HUES48 (cell line): ENCODE measurements around the gene LILRA6.
"Not testable (repeated sequence)": the region's sequence is repeated elsewhere in the genome, so short reads cannot be mapped to it uniquely, and the experiment has no call there.

Experiments
- H3K27ac ChIP-seq: one replicate; pipeline ENCODE4 v1.7.0; 2013; ENCODE audit warnings: low read depth, low read length, inconsistent platforms
- H3K27me3 ChIP-seq: 2 replicates; pipeline ENCODE4 v1.6.1; 2013; ENCODE audit warnings: mild to moderate bottlenecking, low read length; ENCODE audit not compliant: control insufficient read depth, insufficient read depth
- H3K36me3 ChIP-seq: 2 replicates; pipeline ENCODE4 v1.6.1; 2013; ENCODE audit warnings: low read length; ENCODE audit not compliant: control insufficient read depth, insufficient read depth
- H3K4me1 ChIP-seq: 2 replicates; pipeline ENCODE4 v1.6.1; 2013; ENCODE audit warnings: mild to moderate bottlenecking, low read length; ENCODE audit not compliant: control insufficient read depth, insufficient read depth
- H3K4me3 ChIP-seq: 2 replicates; pipeline ENCODE4 v1.5.1; 2013; ENCODE audit warnings: mild to moderate bottlenecking, low read depth, low read length
- H3K9ac ChIP-seq: 2 replicates; pipeline ENCODE4 v1.6.1; 2013; ENCODE audit warnings: mild to moderate bottlenecking, low read depth, low read length, moderate library complexity
- H3K9me3 ChIP-seq: 2 replicates; pipeline ENCODE4 v1.6.1; 2013; ENCODE audit warnings: low read length; ENCODE audit not compliant: control insufficient read depth, insufficient read depth

Gene LILRA6

DNA sequence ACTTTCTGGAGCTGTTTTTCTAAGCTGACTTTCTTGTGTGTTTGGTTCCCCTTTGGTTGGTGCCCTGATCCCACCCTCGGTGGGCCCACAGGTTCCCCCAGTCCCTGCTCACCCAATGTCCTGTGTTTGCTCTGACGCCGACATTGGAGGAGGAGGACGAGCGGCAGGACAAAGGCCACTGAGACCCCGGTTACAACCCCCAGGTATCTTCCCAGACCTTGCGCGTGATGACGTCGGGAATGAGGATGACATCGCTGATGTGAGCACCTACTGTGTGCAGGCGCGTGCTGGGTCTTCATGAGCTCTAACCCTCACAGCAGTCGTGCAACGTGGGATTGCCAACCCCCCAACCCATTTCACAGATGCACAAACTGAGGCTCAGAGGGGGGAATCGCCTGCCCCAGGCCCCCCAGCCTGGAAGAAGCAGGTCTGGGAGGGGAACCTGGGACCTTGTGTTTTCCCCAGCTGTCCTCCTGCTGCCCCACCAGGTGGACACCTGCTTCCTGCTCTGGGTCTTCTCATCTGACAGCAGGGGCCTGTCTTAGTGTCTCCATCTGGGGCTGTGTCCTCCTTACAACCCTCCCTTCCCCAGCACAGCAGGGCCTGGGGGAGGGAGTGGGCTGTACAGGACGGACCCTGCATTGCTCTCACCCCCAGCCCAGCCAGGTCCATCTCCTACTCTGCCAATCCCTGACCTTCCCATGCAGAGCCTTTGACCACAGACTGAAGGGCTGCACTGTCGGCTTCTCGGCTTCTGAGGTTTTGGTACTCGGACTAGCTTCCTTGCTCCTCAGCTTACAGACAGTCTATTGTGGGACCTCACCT, 4.7 kb upstream of the LILRA6 start:
- no peak overlapping the region for H3K4me3 ChIP-seq
- no peaks in the 10 kb centered on the region for H3K4me1 ChIP-seq
- no peak overlapping the region for H3K9ac ChIP-seq
- H3K27ac ChIP-seq: no peak overlapping the region
- H3K36me3 ChIP-seq: no peaks in the 10 kb centered on the region
- H3K27me3 ChIP-seq: no peaks in the 10 kb centered on the region
- H3K9me3 ChIP-seq: no peaks in the 10 kb centered on the region

DNA sequence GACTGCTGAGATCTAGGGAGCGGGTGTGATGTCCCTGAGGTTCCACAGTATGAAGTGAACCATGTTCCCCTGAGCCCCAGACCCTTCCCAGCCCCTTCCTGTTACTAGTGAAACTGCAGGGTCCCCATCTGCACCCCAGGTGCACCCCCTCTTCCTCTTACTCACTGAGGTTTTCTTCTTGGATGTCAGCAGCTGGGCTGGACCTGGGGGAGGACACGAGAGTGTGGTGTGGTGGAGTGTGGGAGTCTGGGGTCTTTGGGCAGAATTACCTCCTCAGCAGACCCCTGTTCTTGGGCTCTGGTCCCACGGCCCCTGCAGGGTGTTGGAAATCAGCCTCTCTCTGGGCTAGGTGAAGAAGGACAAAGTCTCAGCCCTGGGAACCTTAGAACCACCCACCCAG, 3.3 kb upstream of the LILRA6 start:
- Histone ChIP-seq H3K27ac (no peak overlapping the region), H3K27me3 (no peaks in the 10 kb centered on the region), H3K9me3 (no peaks in the 10 kb centered on the region), H3K4me3 (no peak overlapping the region), H3K9ac (no peak overlapping the region), H3K4me1 (no peaks in the 10 kb centered on the region), H3K36me3 (no peaks in the 10 kb centered on the region)

DNA sequence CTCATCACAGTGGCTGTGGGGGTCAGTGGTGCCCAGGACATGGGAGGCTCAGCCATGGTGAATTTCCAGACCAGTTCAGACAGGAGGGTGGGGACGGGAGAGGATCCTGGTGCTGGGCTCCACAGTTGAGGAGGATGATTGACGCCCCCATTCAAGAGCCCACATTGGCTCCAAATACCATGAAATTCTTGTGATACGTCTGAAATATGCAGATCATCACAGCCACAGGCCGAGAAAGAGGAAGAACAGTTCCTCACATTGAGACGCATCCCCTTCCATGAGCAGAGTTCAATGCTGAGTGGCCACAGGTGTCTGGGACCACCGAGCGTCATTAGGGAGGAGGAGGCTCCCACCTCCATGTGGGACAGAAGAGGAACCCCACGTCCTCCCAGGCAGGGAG, 1.2 kb upstream of the LILRA6 start:
- H3K4me1 ChIP-seq, H3K36me3 ChIP-seq, H3K4me3 ChIP-seq, H3K27ac ChIP-seq, H3K27me3 ChIP-seq, H3K9me3 ChIP-seq, H3K9ac ChIP-seq: not testable (repeated sequence)

- not testable (repeated sequence) for H3K9me3 ChIP-seq, H3K9ac ChIP-seq, H3K27ac ChIP-seq
Measured at GRCh38 chr19:54242234-54242633, 356 bp downstream of the LILRA6 start.

DNA sequence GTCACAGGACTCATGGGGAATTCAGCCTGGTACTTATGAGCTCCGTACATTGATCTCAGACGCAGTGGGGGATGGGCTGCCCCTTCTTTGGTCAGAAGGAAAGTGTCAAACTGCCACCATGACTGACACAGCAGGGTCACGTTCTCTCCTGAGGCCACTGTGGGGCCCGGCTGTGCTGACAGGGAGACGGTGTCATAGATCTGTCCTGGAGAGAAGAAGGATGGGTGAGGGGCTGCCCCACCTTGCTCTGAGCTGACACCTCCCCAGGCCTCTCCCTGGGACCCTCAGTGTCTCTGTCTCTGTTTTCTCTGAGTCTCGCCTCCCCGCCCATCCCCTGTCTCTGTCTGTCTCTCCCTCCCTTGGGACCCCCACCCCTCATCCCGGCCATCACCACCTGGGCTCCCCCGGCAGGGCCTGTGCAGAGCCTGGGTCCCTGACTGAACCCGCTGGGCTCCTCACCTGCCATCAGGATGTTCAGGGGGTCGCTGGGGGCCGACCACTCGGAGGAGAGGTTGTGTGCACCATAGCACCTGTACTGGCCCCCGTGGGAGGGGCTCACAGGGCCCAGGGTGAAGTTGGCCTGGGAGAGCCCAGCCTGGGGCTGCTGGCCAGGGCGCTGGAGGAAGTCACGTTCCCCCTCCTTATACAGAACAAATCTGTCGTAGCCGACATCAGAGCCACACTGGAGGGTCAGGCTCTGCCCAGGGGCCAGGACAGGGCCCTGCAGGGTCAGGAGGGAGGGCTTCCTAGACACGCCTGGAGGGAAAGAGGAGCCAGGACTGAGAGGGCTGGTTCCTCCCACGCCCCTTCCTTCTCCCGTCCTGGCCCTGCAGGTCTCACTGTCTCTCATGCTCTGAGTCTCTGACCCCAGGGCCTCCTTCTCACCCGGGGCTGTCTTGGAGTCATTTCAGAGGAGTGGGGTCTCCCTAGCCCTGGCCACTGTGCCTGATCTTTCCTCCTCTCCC, 1.9 kb downstream of the LILRA6 start:
- not testable (repeated sequence) for H3K9me3 ChIP-seq, H3K4me3 ChIP-seq, H3K27ac ChIP-seq

More at GRCh38 chr19:54242234-54242633, 356 bp downstream of the LILRA6 start:
- not testable (repeated sequence) for H3K36me3 ChIP-seq, H3K4me1 ChIP-seq, H3K27me3 ChIP-seq, H3K4me3 ChIP-seq

GRCh38 chr19:54239491-54240371, 2.9 kb downstream of the LILRA6 start:
- not testable (repeated sequence) for H3K27me3 ChIP-seq, H3K4me3 ChIP-seq, H3K4me1 ChIP-seq, H3K27ac ChIP-seq, H3K9me3 ChIP-seq, H3K9ac ChIP-seq, H3K36me3 ChIP-seq

More for the DNA sequence above, 1.9 kb downstream of the LILRA6 start:
- H3K36me3 ChIP-seq, H3K9ac ChIP-seq, H3K4me1 ChIP-seq, H3K27me3 ChIP-seq: not testable (repeated sequence)

GRCh38 chr19:54233941-54234340, 8.6 kb downstream of the LILRA6 start:
- Histone ChIP-seq H3K9me3 (no peaks in the 10 kb centered on the region), H3K9ac (no peak overlapping the region), H3K4me3 (no peak overlapping the region), H3K27ac (no peak overlapping the region), H3K4me1 (no peaks in the 10 kb centered on the region), H3K27me3 (peaks cover 9% of the 10 kb centered on the region), H3K36me3 (no peaks in the 10 kb centered on the region)

DNA sequence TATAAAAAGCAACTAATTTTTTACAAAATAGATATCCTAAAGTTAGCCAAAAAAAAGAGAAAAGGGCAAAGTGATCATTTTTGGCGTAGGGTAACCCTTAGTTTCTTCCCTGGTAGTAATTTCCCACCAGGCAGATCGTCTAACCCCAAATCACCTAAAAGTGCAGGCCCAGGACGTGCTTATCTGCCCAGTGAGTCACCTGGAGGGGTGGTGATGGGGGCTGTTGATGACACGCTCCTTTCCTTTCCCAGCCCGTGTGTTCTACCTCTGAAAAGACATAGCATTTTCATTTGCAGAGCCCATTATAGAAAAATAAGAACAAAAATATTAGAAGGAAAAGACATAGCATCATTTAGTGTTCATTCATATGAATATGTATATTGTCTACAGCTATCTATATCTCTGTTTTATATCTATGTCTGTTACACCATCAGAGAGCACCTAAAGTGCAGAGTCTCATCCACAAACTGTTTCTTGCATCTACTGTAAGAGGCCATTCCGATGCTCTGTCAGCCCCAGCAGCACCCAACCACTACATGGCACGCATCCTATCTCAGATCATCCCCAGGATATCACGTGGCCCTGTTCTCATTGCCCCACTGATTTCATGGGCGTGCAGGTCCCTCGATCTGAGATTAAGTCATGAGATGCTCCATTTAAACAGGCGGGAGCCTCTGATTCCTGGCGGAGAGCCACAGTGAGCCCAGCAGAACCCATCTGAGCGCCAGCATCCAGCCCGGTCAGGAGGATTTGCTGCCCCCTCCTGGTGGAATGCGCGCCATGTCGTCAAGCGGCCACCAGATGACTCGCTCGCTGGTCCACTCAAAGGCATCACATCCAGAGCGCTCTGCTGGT, 11.3 kb downstream of the LILRA6 start:
- no peak overlapping the region for H3K4me3 ChIP-seq
- no peaks in the 10 kb centered on the region for H3K9me3 ChIP-seq
- H3K4me1 ChIP-seq: no peaks in the 10 kb centered on the region
- no peaks in the 10 kb centered on the region for H3K36me3 ChIP-seq
- no peak overlapping the region for H3K27ac ChIP-seq
- H3K9ac ChIP-seq: no peak overlapping the region
- peaks cover 9% of the 10 kb centered on the region for H3K27me3 ChIP-seq

DNA sequence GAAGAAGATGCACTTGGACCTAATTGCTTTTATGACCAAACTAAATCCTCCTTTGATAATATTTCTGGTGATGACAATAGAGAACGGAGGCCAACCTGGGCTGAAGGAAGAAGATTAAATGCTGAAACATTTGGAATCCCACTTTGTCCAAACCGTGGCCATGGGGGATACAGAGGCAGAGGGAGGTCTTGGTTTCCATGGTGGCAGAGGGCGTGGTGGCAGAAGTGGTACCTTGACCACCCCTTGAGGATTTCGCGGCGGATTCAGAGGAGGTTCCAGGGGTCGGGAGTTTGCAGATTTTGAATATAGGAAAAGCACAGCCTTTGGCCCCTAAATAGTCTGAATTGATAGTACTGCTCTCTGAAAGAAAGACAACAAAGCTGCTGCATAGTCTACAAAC, 12.6 kb downstream of the LILRA6 start:
- H3K36me3 ChIP-seq: no peaks in the 10 kb centered on the region
- no peaks in the 10 kb centered on the region for H3K4me1 ChIP-seq
- H3K9ac ChIP-seq: no peak overlapping the region
- no peak overlapping the region for H3K4me3 ChIP-seq
- H3K27ac ChIP-seq: no peak overlapping the region
- peaks cover 9% of the 10 kb centered on the region for H3K27me3 ChIP-seq
- H3K9me3 ChIP-seq: no peaks in the 10 kb centered on the region

GRCh38 chr19:54229146-54229545, 13.4 kb downstream of the LILRA6 start:
- peaks cover 9% of the 10 kb centered on the region for H3K27me3 ChIP-seq

More at GRCh38 chr19:54229146-54229545, 13.4 kb downstream of the LILRA6 start:
- Histone ChIP-seq H3K36me3 (no peaks in the 10 kb centered on the region), H3K27ac (no peak overlapping the region), H3K9ac (no peak overlapping the region), H3K4me1 (no peaks in the 10 kb centered on the region), H3K4me3 (no peak overlapping the region), H3K9me3 (no peaks in the 10 kb centered on the region)
